ENCODE measurements around the gene CHI3L1.

The CHI3L1 gene

DNA sequence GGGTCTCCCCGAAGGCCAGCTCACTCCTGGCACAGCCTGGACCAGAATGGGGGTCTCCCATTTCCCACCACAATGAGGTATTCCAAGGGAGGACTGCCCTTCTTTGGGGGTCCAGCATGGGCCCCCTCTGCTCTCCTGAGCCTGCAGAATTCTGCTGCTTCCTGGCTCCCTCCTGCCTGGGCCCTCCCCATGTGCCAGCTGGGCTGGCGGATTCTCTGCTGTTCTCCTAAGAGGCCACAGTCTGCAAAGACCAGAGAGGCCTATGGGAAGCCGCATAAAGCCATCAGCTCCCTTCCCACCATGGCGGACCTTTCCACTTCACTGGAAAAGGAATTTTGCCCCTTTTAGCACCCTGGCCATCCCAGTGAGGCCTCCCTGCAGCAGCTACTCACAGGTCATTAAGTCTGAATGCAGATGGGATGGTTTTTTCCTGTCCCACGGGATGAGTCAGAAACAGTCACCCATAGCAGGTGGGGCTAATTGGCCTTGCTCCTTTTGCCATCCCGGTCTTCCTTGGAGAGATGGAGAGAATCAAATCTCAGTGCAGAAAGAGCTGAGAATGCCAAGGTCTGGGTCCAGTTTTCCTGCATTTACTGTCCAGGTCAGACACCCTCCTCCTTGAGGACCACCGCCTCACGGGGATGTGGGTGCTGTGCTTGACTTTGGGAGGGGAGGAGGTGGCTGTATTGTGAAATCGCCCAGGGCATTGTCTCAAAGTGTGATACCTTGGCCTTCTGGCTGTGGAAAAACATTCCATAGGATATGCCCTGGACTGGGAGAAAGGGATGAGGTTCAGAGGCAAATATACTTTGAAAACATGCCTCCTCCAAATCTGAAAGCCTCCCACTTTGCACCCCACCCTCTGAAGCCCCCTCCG, 34.1 kb downstream of the CHI3L1 start:
- no peak for DNase-seq (ENCODE audit: low read depth in 2 of 3, low spot score in 1 of 3)

DNA sequence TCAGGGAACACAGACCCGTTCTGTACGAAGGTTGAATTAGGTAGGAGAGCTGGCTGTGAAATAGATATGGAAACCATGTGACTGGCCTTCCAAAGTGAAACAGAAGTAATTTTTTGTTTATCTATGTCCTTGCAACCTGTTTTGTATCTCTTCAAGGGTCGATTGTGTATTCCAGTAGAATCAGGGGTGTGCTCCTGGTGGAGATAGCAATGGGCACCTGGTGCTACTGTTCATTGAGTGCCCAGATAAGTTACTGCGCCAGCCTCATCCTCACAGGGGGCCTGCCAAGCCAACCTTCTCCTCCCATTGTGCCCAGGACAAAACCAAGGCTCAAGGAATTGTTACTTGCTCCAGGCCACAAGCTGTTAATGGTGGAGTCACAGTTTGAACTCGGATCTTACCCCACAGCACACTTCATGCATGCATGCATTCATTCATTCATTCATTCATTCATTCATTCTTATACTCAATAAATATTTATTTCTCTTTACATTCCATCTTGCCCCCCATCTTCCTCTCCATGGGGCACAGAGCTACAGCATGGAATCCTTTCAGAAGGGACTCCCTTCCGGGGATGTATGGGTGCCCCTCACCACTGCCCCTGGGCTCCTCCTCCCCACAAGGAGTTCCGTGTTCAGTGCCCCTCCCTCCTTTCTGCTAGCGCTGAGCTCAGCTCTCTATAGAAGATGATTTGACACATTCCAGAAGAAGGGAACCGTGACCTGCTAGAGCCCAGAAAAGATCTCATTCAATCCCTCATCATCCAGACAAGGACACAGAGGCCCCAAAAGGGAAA, 34.9 kb downstream of the CHI3L1 start:
- no peak for DNase-seq (ENCODE audit: low read depth in 2 of 3, low spot score in 1 of 3)

DNA sequence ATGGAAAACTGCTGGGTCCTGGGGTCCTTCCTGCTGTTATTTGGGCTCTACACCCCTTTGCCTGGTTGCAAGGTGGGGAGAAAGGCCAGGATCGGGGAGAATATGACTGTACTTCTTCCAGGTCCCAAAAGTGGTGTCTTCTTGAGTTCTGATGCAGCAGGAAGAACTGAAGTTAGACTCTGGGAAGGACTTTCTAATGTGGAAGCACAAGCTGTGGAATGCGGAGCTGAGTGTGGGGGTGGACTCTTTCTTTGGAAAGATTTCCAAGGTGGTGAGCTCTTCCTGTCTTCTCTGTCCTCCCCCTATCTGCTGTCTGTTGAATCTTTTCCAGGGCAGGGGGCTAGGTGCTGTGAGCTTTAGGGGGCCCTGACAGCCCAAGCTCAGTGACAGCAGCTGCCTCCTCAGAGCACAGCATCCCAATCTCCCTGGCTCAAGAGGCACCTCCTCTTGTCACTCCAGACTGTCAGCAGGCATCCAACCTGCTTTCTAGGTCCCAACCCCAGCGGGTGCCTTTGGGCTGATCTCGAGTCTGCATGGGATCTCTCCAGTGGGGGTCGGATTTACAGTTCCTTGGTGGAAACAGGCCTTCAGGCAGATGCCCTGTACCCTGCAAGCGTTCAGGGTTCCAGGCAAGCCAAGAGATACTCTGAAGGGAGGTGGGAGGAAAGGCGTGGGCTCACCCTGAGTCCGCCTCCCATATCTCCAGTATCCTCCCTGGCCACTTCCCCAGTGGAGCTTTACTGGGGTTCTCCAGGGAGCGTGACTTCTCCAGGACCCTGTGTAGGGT, 35.8 kb downstream of the CHI3L1 start:
- no peak for DNase-seq (ENCODE audit: low read depth in 2 of 3, low spot score in 1 of 3)

DNA sequence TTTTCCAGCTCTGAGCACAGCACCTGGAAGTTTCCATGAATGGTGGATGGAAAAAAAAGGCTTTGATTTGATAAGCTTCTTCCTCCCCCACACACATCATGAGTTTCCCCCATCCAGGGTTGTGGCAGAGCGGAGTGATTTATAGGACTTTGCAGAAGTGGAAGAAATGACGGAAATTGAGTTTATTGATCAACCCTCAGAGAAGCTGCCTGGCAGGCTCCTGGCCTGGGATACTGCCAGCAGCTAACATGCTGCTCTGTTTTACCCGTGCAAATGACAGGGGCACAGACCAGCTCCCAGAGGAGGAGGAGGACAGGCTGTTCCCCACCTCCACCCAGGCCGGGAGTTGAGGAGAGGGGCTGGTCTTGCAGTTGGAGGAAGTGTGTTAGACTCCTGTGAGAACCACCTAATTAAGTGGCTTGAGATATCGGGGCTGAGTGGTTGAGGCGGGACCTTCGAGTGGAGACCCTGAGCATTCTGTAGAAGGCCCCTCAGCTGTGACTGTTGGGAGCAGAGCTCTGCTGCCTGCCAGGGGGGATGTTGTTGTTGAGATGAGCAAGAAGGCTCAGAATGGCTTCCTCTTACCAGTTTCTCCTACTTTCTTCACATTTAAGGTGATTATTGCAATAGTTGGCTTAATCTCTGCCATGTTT, 37.2 kb downstream of the CHI3L1 start:
- no peak for DNase-seq (ENCODE audit: low read depth in 2 of 3, low spot score in 1 of 3)

DNA sequence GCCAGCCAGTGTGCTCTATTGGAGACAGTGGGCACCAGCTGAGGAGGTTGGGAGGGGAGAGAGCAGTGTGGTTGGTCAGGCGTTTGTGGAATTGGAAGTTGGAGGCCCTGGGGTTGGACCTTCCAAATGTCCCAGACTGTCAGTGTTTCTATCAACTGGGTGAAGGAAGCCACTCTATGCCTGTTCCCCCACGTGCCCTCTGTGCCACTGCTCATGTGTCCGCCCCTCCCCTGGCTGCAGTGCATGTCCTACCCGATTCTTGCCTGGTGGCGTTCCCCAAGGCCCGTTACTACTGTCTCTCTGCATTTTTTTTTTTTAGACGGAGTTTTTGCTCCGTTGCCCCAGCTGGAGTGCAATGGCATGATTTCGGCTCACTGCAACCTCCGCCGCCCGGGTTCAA, 37.9 kb downstream of the CHI3L1 start:
- no peak for DNase-seq (ENCODE audit: low read depth in 2 of 3, low spot score in 1 of 3)

DNA sequence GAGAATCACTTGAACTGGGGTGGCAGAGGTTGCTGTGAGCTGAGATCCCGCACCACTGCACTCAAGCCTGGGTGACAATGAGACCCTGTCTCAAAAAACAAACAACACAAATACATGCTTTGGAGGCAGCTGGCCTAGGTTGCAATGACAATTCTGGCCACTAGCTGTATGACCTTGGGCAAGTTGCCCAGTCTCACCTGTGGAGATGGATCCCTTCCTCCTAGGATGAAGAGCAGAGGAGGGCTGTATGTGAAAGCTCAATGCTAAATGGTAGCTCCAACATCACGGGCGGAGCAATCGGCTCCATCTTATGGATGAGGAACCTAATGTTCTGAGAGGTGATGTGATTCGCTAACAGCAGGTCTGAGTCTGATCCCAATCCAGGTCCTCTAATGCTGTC, 38.4 kb downstream of the CHI3L1 start:
- DNase-seq (ENCODE audit: low read depth in 2 of 3, low spot score in 1 of 3): no peak

DNA sequence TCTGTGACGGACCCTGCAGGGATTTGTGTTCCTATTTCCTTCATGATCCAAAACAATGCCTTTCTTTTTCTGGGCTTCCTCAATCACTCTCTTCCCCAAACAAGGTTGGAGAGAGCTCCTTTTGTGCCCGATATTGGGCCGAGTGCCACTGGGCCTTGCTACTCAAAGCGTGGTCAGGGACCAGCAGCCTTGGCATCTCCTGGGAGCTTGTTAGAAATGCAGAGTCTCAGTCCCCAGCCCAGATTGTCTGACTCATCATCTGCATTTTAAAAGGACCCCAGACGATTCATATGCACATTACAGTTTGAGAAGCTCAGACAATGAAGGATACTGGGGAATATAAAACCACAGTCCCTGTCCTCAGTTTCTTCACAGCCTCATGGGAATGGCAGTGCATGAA, 39.1 kb downstream of the CHI3L1 start:
- no peak for DNase-seq (ENCODE audit: low read depth in 2 of 3, low spot score in 1 of 3)

DNA sequence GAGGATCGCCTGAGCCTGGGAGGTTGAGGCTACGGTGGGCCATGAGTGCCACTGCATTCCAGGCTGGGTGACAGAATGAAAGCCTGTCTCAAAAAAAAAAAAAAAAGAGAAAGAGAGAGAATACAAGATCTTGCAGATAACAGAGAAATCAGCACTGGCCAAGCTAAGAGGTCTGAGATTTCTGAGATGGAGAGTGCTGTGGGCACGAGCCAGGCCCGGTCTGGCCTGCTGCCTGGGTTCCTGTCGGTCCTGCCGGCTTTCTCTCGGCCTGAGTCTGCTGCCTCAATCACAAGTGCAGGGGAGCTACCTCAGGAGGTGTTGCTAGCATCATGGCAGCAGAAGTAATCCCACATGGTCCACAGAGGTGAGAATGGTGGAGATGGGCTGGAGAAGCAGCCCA, 40.0 kb downstream of the CHI3L1 start:
- DNase-seq (ENCODE audit: low read depth in 2 of 3, low spot score in 1 of 3): no peak

DNA sequence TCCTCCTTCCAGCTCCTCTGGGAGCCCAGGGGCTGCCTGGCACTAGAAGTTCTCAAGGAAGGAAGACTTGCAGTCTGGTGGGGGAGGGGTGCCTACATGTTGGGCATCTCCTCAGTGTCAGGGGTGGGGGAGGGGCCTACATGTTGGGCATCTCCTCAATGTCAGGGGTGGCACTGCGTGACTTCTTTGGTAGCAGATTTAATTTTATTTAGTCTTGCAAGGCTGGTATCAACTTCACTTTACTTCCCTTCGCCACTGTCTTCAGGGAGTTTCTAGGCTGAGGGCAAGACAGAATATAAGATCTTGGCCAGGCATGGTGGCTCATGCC, 40.5 kb downstream of the CHI3L1 start:
- no peak for DNase-seq (ENCODE audit: low read depth in 2 of 3, low spot score in 1 of 3)

DNA sequence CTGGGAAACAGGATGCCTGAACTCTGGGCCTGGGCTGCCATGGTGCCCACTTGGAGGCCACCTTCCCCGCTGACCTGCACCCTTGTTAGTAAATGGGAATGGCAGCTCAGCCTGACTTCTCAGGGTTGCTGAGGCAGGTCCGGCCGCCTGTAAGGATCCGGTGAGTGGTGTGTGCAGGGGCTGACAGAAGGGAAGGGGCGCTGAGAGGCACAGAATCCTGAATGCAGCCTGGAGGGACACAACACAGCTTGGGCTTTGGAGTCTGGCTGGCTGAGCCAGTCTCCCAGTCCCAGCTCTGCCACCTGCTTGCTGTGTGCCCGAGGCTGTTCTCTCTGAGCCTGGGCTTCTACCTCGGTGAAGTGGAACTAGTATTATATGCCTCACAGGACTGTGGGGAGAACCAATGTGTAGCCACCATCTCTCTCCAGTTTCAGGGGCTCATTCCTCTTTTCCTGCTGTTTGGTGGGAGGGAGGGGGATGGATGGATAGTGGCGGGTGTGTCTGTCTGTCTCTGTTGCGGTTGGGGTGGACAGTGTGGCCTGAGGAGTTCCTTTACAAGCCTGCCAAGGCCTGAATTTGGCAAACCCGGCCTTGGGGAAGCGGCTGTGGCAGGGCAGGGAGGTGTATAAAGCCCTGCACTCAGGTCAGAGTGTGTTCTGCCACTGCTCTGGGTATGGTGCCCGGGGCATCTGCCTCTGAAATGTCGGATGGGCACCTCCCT, 41.0 kb downstream of the CHI3L1 start:
- DNase-seq (ENCODE audit: low read depth in 2 of 3, low spot score in 1 of 3): no peak

DNA sequence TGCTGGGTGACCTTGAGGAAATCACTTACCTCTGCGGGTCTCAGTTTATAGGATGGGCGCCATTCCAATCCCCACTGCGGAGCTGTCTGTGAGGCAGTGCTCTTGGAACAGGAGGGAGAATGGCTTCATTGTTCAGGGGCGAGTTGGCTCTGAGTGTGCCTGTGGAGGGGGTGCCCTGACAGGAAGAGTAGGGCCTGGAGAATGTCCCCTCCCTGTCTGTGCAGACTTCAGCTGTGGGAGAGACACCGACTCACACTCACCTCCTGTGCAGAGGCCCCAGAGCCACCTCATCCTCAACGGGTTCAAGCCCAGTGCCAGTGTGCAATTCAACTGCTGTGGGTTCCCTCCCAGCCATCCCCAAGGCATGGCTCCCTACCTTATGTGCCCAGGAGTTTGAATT, 41.8 kb downstream of the CHI3L1 start:
- no peak for DNase-seq (ENCODE audit: low read depth in 2 of 3, low spot score in 1 of 3)

DNA sequence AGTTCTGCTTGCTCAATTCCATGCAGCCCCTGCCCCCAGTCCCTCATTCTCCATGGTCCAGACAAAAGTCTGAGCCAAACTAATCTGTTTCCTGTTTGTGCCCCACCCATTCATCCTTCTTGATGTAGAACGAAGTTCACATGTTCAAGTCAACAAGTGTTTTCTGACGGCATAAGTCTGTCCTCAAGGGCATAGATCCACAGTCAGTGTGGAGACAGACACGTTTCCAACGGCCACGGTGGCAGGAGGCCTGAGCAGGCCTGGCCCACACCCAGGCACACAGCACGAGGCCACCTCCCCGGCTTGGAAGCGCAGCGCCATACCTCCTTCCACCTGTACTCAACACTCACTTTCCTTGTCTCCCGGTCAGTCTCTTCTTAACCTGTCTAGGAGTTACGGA, 42.9 kb downstream of the CHI3L1 start:
- DNase-seq (ENCODE audit: low read depth in 2 of 3, low spot score in 1 of 3): no peak

DNA sequence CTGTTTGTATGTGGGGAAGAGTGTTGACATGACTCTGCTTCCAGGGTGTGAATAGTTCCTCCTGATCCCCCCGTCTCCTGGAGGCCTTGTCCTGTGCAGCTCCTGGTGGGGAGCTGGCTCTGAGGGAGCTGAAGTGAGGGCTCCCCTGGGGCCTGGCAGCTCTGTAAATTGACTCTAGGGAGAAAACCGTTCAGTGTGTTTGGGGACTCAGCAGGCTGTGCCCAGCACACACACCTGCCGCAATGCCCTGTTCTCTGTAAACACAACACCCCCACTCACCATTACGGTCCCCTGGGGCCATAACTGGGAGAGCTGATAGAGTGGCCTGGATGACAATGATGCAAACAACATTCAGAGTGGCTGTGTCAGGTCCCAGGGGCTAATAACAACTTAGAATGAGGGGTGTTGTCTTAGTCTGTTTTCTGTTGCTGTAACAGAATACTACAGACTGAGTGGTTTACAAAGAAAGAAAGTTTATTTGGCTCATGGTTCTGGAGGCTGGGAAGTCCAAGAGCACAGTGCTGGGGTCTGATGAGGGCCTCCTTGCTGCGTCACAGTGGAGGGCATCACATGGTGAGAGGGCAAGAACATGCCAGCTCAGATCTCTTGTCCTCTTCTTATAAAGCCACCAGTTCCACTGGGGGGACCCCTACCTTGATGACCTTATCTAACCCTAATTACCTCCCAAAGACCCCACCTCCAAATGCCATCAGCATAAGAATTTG, 43.7 kb downstream of the CHI3L1 start:
- DNase-seq (ENCODE audit: low read depth in 2 of 3, low spot score in 1 of 3): no peak

DNA sequence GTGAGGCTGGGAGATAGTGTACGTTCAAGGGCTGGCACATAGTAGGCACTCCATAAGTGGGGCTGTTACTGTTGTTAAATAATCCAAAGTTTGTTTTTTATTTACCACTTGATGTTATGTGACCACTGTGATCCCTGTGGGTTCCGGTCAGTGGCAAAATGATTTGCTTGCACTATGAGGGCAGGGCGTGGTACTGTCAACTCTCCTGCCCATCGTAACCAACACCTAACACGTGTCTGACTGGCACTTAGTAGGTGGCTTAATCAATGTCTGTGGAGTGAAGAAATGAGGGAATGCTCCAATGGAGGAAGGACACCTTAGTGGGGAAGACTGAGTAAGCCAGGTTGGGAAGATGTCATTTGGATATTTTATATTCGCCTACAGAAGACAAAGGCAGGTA, 44.4 kb downstream of the CHI3L1 start:
- DNase-seq (ENCODE audit: low read depth in 2 of 3, low spot score in 1 of 3): no peak

DNA sequence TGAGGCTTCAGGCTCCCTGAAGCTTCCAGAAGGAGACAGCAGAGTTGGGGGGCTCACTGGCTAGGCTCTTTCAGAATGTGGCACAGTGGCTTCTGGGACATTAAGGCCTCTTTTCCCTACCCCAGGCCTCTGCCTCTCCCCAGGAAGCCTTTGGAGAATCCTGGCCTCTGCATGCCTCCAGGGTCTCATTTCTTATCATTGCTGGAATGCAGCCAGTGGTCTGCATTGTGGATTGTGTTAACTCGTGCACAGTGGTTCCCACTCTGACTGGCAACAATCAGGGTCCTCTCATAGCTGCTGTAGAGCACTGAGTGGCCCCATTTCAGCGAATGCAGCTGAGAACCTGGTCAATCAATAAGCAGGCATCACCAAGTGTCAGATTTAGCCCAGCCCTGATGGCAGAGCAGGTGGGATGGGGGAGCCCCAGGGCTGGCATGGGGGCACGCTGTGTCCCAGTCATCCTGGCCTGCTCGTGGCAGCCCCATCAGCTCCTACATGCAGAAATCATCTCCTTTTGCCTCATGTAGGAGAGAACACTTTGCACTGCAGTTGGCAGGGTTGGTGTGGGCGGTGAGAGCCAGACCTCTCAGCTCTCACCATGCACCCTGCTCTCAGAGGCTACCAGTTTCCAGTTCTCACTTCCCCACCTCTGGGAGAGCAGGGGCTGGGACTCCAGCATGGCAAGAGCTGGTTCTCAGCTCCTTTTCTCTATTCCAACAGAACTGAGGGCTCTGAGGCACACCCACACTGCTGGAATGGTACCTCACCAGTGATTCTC, 45.6 kb downstream of the CHI3L1 start:
- DNase-seq (ENCODE audit: low read depth in 2 of 3, low spot score in 1 of 3): no peak

DNA sequence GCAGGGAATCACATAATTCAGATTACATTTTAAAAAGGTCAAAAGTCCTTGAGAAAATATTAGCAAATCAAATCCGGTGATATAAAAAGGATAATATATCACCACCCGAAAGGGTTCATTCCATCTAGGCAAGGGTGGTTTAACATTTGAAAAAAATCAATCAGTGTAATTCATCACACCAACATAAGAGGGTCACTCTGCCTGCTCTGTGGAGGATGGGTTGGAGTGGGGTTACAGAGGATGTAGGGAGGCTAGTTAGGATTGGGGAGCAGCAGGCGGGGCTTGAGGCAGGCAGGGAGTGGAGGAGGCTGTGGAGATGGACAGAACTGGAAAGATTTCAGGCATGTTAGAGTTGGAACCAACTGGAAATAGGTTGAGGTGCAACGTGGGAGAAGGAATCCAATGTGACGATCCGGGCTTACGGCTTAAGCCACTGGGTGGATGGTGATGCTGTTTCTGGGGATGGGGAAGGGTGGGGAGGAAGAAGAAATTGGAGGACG, 46.5 kb downstream of the CHI3L1 start:
- DNase-seq (ENCODE audit: low read depth in 2 of 3, low spot score in 1 of 3): no peak

DNA sequence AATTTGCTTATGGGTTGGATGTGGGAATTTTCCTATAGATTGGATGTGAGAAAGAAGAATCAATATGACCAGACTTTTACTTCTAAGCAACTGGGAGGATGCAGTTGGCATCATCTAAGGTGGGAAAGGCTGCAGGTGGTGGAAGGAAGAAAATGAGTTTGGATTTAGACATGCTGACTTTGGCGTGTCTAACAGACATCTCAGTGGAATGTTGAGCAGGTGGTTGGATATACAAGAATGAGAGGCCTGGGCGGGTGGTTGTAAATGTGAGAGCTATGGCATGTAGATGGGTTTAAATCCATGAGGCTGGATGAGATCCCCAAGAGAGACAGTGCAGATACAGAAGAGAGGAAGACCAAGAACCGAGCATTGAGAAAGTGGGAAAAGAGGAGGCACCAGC, 48.4 kb downstream of the CHI3L1 start:
- no peak for DNase-seq (ENCODE audit: low read depth in 2 of 3, low spot score in 1 of 3)

DNA sequence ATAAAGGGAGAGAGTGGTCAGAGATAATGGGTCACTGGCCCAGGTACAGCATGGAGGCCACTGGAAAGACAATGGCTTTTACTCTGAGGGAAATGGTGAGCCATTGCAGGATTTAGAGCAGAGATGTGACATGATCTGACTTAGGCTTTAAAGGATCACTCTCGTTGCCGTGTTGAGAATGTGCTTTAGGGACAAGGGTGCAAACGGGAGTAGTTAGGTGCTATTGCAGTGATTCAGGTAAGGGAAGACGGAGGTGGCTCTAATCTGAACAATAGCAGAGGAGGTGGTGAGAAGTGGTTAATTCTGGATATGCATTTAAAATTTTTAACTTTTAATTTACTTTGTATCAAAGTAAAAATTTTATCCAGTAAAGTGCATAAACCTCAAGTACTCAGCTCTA, 49.2 kb downstream of the CHI3L1 start:
- no peak for DNase-seq (ENCODE audit: low read depth in 2 of 3, low spot score in 1 of 3)

DNA sequence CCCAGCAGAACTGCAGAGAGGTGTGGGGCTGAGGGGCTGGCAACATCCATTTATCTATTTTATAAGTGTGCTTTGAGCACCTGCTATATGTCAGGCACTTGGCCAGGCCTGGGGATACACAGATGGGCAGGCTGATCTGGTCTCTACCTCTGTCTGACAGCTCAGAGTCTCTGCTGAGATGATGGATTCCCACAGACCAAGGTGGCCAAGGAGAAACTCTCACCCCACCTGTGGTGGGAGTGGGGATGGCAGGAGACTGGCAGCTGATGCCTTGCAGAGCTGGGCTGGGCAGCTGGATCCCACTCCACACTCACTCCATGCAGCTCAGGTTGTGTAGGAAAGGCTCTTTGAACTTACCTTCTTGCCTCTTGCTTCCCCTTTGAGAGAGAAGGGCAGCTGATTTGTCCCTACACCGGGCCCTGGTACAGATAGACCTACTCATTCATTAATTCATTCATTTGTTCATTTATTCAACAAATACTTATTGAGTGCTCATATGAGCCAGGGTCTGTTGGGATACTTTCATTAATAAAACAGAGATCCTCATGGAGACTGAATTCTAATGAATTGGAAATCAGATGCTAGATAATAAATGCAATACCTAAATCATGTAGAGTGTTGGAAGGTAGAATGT, 50.0 kb downstream of the CHI3L1 start:
- no peak for DNase-seq (ENCODE audit: low read depth in 2 of 3, low spot score in 1 of 3)
